ENCODE results near the gene PCCA. TPM values are rescaled to one million over a fixed set of nuclear protein-coding genes. Genes with fewer than 3 reads are reported as not detected.

The PCCA gene
- total and polyA plus RNA-seq, 2 donors from 2014 or later = 86.2 to 222 TPM

GRCh38 chr13:100439247-100439970 is 350.5 kb downstream of the PCCA start:
- DNase-seq (no peak), FAIRE-seq (no peak)
- H3K27ac ChIP-seq (ENCODE audit: low read depth in 2 of 2, low read length in 2 of 2) = no peak overlapping the region
- H3K36me3 ChIP-seq (ENCODE audit: control insufficient read depth in 2 of 3, insufficient read depth in 3 of 3, low read length in 3 of 3) = no peaks in the 10 kb centered on the region
- no peaks in the 10 kb centered on the region for H3K9me3 ChIP-seq (ENCODE audit: control insufficient read depth in 2 of 3, insufficient read depth in 1 of 3, low read length in 3 of 3)
- no peak overlapping the region for H3K9ac ChIP-seq (ENCODE audit: low read length in 3 of 3)
- no peaks in the 10 kb centered on the region for H3K4me1 ChIP-seq (ENCODE audit: control insufficient read depth in 2 of 3, insufficient read depth in 2 of 3, low read depth in 1 of 3, low read length in 3 of 3)
- intact Hi-C loops (cut with DNase I) = no loop called here
- no peaks in the 10 kb centered on the region for H3K27me3 ChIP-seq (ENCODE audit: control insufficient read depth, insufficient read depth, low read length)
- no peak overlapping the region for H3K4me3 ChIP-seq (ENCODE audit: low read length in 3 of 3)
- TF ChIP-seq CTCF (IDR thresholded peaks at IDR 0.05; ENCODE audit: borderline replicate concordance, extremely low read depth, insufficient read depth) = no peak

DNA sequence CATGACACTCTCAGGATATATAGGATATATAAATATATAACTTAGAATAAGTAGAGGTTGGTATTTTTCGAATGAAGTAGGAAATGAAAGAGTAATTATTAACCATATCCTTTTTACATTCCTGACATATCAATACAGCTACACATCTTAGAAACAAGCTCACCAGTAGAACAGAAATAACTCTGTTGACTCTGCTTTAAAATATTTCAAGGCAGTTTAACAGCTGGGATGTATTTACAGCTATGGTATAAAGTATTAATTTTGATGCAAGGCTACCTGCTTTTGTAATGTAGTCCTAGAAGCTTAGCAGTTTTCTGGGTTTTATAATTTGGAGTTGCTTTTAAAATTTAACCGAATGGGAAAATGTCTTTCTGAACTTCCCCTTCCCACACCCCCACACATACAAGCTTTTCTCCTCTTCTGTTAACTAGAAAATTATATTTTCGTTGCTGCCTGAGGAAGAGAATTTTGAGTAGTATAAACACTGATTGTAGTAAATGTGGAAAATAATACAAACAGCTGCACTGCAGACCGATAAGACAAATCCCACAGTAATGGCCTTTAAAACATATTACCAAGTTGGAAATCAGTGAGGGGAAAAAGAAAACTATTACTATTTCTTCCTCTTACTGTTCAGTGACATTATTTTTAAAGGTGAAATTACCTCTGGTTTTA is 352.0 kb downstream of the PCCA start:
- intact Hi-C loops (cut with DNase I) = no loop called here
- no peak overlapping the region for H3K4me3 ChIP-seq (ENCODE audit: low read length in 3 of 3)
- no peaks in the 10 kb centered on the region for H3K27me3 ChIP-seq (ENCODE audit: control insufficient read depth, insufficient read depth, low read length)
- FAIRE-seq (no peak), DNase-seq (no peak)
- no peaks in the 10 kb centered on the region for H3K4me1 ChIP-seq (ENCODE audit: control insufficient read depth in 2 of 3, insufficient read depth in 2 of 3, low read depth in 1 of 3, low read length in 3 of 3)
- no peak for TF ChIP-seq CTCF (IDR thresholded peaks at IDR 0.05; ENCODE audit: borderline replicate concordance, extremely low read depth, insufficient read depth)
- no peak overlapping the region for H3K27ac ChIP-seq (ENCODE audit: low read depth in 2 of 2, low read length in 2 of 2)
- H3K9me3 ChIP-seq (ENCODE audit: control insufficient read depth in 2 of 3, insufficient read depth in 1 of 3, low read length in 3 of 3) = no peaks in the 10 kb centered on the region
- H3K9ac ChIP-seq (ENCODE audit: low read length in 3 of 3) = no peak overlapping the region
- no peaks in the 10 kb centered on the region for H3K36me3 ChIP-seq (ENCODE audit: control insufficient read depth in 2 of 3, insufficient read depth in 3 of 3, low read length in 3 of 3)

DNA sequence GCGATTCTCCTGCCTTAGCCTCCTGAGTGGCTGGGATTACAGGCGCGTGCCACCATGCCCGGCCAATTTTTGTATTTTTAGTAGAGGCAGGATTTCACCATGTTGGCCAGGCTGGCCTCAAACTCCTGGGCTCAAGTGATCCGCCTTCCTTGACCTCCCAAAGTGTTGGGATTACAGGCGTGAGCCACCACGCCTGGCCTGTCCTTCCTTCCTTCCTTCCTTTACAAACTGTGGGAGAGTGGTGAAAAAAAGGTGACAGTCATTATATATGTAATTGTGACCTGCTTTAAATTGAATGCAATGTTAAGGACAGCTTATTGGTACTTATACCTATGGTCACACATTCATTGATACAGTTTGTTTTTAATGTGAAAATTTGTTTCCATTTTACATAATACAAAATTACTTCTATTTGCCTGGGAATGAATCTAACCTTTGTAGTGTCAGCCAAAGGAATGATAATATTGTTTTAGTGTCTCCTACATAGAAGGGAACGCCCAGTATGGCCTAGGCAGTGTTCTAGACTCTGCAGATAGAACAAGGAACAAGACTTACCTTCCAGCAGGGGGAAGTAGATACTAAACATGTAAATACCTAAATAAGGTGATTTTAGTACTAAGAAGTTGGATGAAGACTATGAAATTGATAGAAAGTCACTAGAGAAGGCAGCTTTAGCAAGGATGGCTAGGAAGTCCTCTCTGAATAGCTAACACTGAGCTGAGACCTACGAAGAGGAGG is 353.4 kb downstream of the PCCA start:
- intact Hi-C loops (cut with DNase I) = no loop called here
- Histone ChIP-seq H3K36me3 (ENCODE audit: control insufficient read depth in 2 of 3, insufficient read depth in 3 of 3, low read length in 3 of 3) (no peaks in the 10 kb centered on the region), H3K4me3 (ENCODE audit: low read length in 3 of 3) (no peak overlapping the region), H3K9me3 (ENCODE audit: control insufficient read depth in 2 of 3, insufficient read depth in 1 of 3, low read length in 3 of 3) (no peaks in the 10 kb centered on the region), H3K27me3 (ENCODE audit: control insufficient read depth, insufficient read depth, low read length) (no peaks in the 10 kb centered on the region), H3K9ac (ENCODE audit: low read length in 3 of 3) (no peak overlapping the region), H3K4me1 (ENCODE audit: control insufficient read depth in 2 of 3, insufficient read depth in 2 of 3, low read depth in 1 of 3, low read length in 3 of 3) (no peaks in the 10 kb centered on the region), H3K27ac (ENCODE audit: low read depth in 2 of 2, low read length in 2 of 2) (no peak overlapping the region)
- FAIRE-seq (no peak), DNase-seq (no peak)
- TF ChIP-seq CTCF (IDR thresholded peaks at IDR 0.05; ENCODE audit: borderline replicate concordance, extremely low read depth, insufficient read depth) = no peak
